OCI-LY1 (cell line): ENCODE results near the gene RAD51B.

ENCODE experiments used
- H2AFZ ChIP-seq: fragments of 200-600 bp; sonication (generic), shearing (Covaris generic); 2 replicates; pipeline ENCODE4 v1.6.0; 2014; ENCODE audit warnings: antibody characterized with exemption, mild to moderate bottlenecking, low read length
- H3F3A ChIP-seq: fragments of 200-600 bp; sonication (generic), shearing (Covaris generic); 2 replicates; pipeline ENCODE4 v1.6.0; 2014; ENCODE audit warnings: mild to moderate bottlenecking, antibody characterized with exemption, low read length, moderate library complexity; ENCODE audit not compliant: insufficient read depth
- H3K27ac ChIP-seq: fragments of 200-600 bp; sonication (generic); 2 replicates; pipeline ENCODE4 v1.5.1; 2014; ENCODE audit warnings: low read length, mixed run types, mild to moderate bottlenecking, low read depth; ENCODE audit not compliant: poor library complexity, severe bottlenecking
- H3K27me3 ChIP-seq: fragments of 200-600 bp; sonication (generic); 2 replicates; pipeline ENCODE4 v1.6.0; 2014; ENCODE audit warnings: antibody characterized with exemption, mild to moderate bottlenecking, low read length, moderate library complexity; ENCODE audit not compliant: insufficient read depth
- H3K36me3 ChIP-seq: fragments of 200-600 bp; sonication (generic); 2 replicates; pipeline ENCODE4 v1.6.1; 2014; ENCODE audit warnings: mild to moderate bottlenecking, antibody characterized with exemption, low read length, moderate library complexity, mixed read lengths; ENCODE audit not compliant: insufficient read depth
- H3K4me1 ChIP-seq: fragments of 200-600 bp; sonication (generic); 2 replicates; pipeline ENCODE4 v1.5.1; 2014; ENCODE audit warnings: mild to moderate bottlenecking, low read length, moderate library complexity; ENCODE audit not compliant: insufficient read depth, severe bottlenecking
- H3K4me2 ChIP-seq: fragments of 200-600 bp; sonication (generic), shearing (Covaris generic); 2 replicates; pipeline ENCODE4 v1.6.1; 2014; ENCODE audit warnings: low read length
- H3K4me3 ChIP-seq: fragments of 200-600 bp; sonication (generic); 2 replicates; pipeline ENCODE4 v1.5.1; 2014; ENCODE audit warnings: low read length, low read depth, mild to moderate bottlenecking, mixed read lengths; ENCODE audit not compliant: poor library complexity, severe bottlenecking
- H3K79me2 ChIP-seq: fragments of 200-600 bp; shearing (Covaris generic); 2 replicates; pipeline ENCODE4 v1.6.1; 2016; ENCODE audit warnings: mixed run types, low read length, mixed read lengths; ENCODE audit not compliant: insufficient read depth
- H3K9ac ChIP-seq: fragments of 200-600 bp; sonication (generic), shearing (Covaris generic); 2 replicates; pipeline ENCODE4 v1.6.1; 2014; ENCODE audit warnings: mild to moderate bottlenecking, low read length, mixed read lengths
- H3K9me2 ChIP-seq: fragments of 200-600 bp; sonication (generic), shearing (Covaris generic); 2 replicates; pipeline ENCODE4 v1.6.1; 2014; ENCODE audit warnings: low read depth, mild to moderate bottlenecking, low read length, mixed read lengths
- H3K9me3 ChIP-seq: fragments of 200-600 bp; shearing (Covaris generic); 2 replicates; pipeline ENCODE4 v1.6.1; 2014; ENCODE audit warnings: low read length, mixed read lengths
- H4K20me1 ChIP-seq: fragments of 200-600 bp; sonication (generic), shearing (Covaris generic); 2 replicates; pipeline ENCODE4 v1.6.0; 2016; ENCODE audit warnings: mild to moderate bottlenecking, low read length; ENCODE audit not compliant: insufficient read depth
- CTCF ChIP-seq: fragments of 200-600 bp; sonication (generic), shearing (Covaris generic); IDR thresholded peaks from 2 replicates; pipeline ENCODE4 v1.5.1; 2017; ENCODE audit warnings: mild to moderate bottlenecking, antibody characterized with exemption, low read length, moderate library complexity, mixed read lengths
- EZH2 ChIP-seq: fragments of 200-600 bp; sonication (generic), shearing (Covaris generic); IDR thresholded peaks from 2 replicates; pipeline ENCODE4 v1.8.0; 2017; ENCODE audit warnings: borderline replicate concordance, mixed run types, mild to moderate bottlenecking, antibody characterized with exemption, low read length, moderate library complexity, mixed read lengths

The RAD51B gene

GRCh38 chr14:68502230-68502629 lies 682.7 kb downstream of the RAD51B start:
- H3K4me2 ChIP-seq: peak overlapping the region; percentile 39
- H4K20me1 ChIP-seq: no peaks in the 10 kb centered on the region
- no peak overlapping the region for H2AFZ ChIP-seq
- no peaks in the 10 kb centered on the region for H3K27me3 ChIP-seq
- TF ChIP-seq EZH2 (no peak), CTCF (no peak)
- H3K9ac ChIP-seq: peak overlapping the region; percentile 21; the same call in 1 of the 2 replicates
- H3K27ac ChIP-seq: peak overlapping the region; percentile 65
- no peaks in the 10 kb centered on the region for H3K9me3 ChIP-seq
- H3K4me3 ChIP-seq: no peak overlapping the region
- H3F3A ChIP-seq: 0 out of 2 replicates have a peak, but pooled peaks cover 4% of the 10 kb centered on the region
- H3K9me2 ChIP-seq: no peaks in the 10 kb centered on the region
- peaks cover 68% of the 10 kb centered on the region for H3K4me1 ChIP-seq
- H3K79me2 ChIP-seq: no peaks in the 10 kb centered on the region
- H3K36me3 ChIP-seq: no peaks in the 10 kb centered on the region

GRCh38 chr14:68503186-68503825 lies 683.7 kb downstream of the RAD51B start:
- H3K9me2 ChIP-seq: no peaks in the 10 kb centered on the region
- 0 out of 2 replicates have a peak, but pooled peaks cover 6% of the 10 kb centered on the region for H3F3A ChIP-seq
- peak overlapping the region; percentile 65 for H3K27ac ChIP-seq
- H3K36me3 ChIP-seq: no peaks in the 10 kb centered on the region
- no peak for TF ChIP-seq CTCF
- no peak for TF ChIP-seq EZH2
- no peaks in the 10 kb centered on the region for H3K27me3 ChIP-seq
- H3K4me2 ChIP-seq: no peak overlapping the region
- peaks cover 79% of the 10 kb centered on the region for H3K4me1 ChIP-seq
- H3K9ac ChIP-seq: no peak overlapping the region
- H2AFZ ChIP-seq: no peak overlapping the region
- H4K20me1 ChIP-seq: no peaks in the 10 kb centered on the region
- H3K79me2 ChIP-seq: no peaks in the 10 kb centered on the region
- no peak overlapping the region for H3K4me3 ChIP-seq
- H3K9me3 ChIP-seq: no peaks in the 10 kb centered on the region

- H2AFZ ChIP-seq: no peak overlapping the region
Measured at GRCh38 chr14:68504861-68505260, 685.3 kb downstream of the RAD51B start.

More at GRCh38 chr14:68504861-68505260, 685.3 kb downstream of the RAD51B start:
- Histone ChIP-seq H3K9me3 (no peaks in the 10 kb centered on the region), H4K20me1 (no peaks in the 10 kb centered on the region), H3F3A (0 out of 2 replicates have a peak, but pooled peaks cover 6% of the 10 kb centered on the region), H3K79me2 (no peaks in the 10 kb centered on the region), H3K9ac (peak overlapping the region; percentile 18; the same call in 1 of the 2 replicates), H3K27me3 (no peaks in the 10 kb centered on the region), H3K4me2 (no peak overlapping the region), H3K9me2 (no peaks in the 10 kb centered on the region), H3K36me3 (no peaks in the 10 kb centered on the region), H3K27ac (peak overlapping the region; percentile 98), H3K4me3 (no peak overlapping the region), H3K4me1 (peaks cover 70% of the 10 kb centered on the region)
- no peak for TF ChIP-seq CTCF
- no peak for TF ChIP-seq EZH2
